WTC11 (cell line): Measurements from ENCODE around the gene PRR33.

ENCODE experiments used
- CDX4 ChIP-seq: fragments of 250-450 bp; sonication (Bioruptor Pico); IDR thresholded peaks from 2 replicates; pipeline ENCODE4 v1.9.0; 2021; ENCODE audit warnings: moderate library complexity, mild to moderate bottlenecking, inconsistent platforms, borderline replicate concordance
- CREB1 ChIP-seq: sonication (generic); formaldehyde crosslinking; IDR thresholded peaks from 2 replicates; pipeline ENCODE4 v1.8.0; 2023; ENCODE audit warnings: mild to moderate bottlenecking, missing genetic modification reagents
- CREM ChIP-seq: sonication (generic); formaldehyde crosslinking; IDR thresholded peaks from 2 replicates; pipeline ENCODE4 v1.8.1; 2022; ENCODE audit warnings: mild to moderate bottlenecking, missing genetic modification reagents, moderate library complexity
- CTCF ChIP-seq: fragments of 200-600 bp; IDR thresholded peaks from 2 replicates; pipeline ENCODE4 v1.8.0; 2022; ENCODE audit warnings: antibody characterized with exemption
- MAX ChIP-seq: sonication (generic); formaldehyde crosslinking; IDR thresholded peaks from 2 replicates; pipeline ENCODE4 v1.8.0; 2022; ENCODE audit warnings: mild to moderate bottlenecking, missing genetic modification reagents
- RELA ChIP-seq: sonication (generic); formaldehyde crosslinking; IDR thresholded peaks from 2 replicates; pipeline ENCODE4 v1.8.1; 2022; ENCODE audit warnings: missing genetic modification reagents, mild to moderate bottlenecking, borderline replicate concordance
- SP1 ChIP-seq: sonication (generic); formaldehyde crosslinking; conservative IDR thresholded peaks from 2 replicates; pipeline ENCODE4 v1.8.1; 2022; ENCODE audit warnings: missing genetic modification reagents
- TCF7 ChIP-seq: sonication (generic); formaldehyde crosslinking; IDR thresholded peaks from 2 replicates; pipeline ENCODE4 v1.8.0; 2022; ENCODE audit warnings: mild to moderate bottlenecking, low read depth, missing genetic modification reagents, moderate library complexity

- TF ChIP-seq CREB1 (CRISPR knock-in tag): no peak
- TF ChIP-seq CTCF: no peak
- no peak for TF ChIP-seq SP1 (CRISPR knock-in tag)
- TF ChIP-seq CDX4: no peak
- no peak for TF ChIP-seq MAX (CRISPR knock-in tag)
- no peak for TF ChIP-seq CREM (CRISPR knock-in tag)
- TF ChIP-seq TCF7 (CRISPR knock-in tag): no peak
- TF ChIP-seq RELA (CRISPR knock-in tag): no peak
Observed at GRCh38 chr11:1847926-1848639, 43.6 kb downstream of the PRR33 start.
